IPS DF 6.9 (cell line): Measurements from ENCODE around the gene DCK.
A peak's percentile ranks its signal among the peaks of the same experiment; 100 is the strongest.

Experiments used
- DNase-seq: peaks from one replicate; pipeline ENCODE4 v3.0.0-alpha.2; 2013; ENCODE audit warnings: low read depth, low spot score
- H3K27ac ChIP-seq: one replicate; pipeline ENCODE4 v1.5.1; 2013; ENCODE audit warnings: low read length, control low read depth
- H3K27me3 ChIP-seq: 2 replicates; pipeline ENCODE4 v1.6.1; 2013; ENCODE audit warnings: mild to moderate bottlenecking, low read length; ENCODE audit not compliant: control insufficient read depth, insufficient read depth
- H3K36me3 ChIP-seq: 2 replicates; pipeline ENCODE4 v1.6.1; 2013; ENCODE audit warnings: low read length; ENCODE audit not compliant: control insufficient read depth, insufficient read depth
- H3K4me1 ChIP-seq: 2 replicates; pipeline ENCODE4 v1.6.1; 2013; ENCODE audit warnings: low read length; ENCODE audit not compliant: control insufficient read depth, insufficient read depth
- H3K4me3 ChIP-seq: 2 replicates; pipeline ENCODE4 v1.5.1; 2013; ENCODE audit warnings: mild to moderate bottlenecking, low read length
- H3K9me3 ChIP-seq: 2 replicates; pipeline ENCODE4 v1.6.1; 2013; ENCODE audit warnings: low read length, inconsistent platforms; ENCODE audit not compliant: control insufficient read depth, insufficient read depth
- WGBS: extraction: QIAGEN DNeasy Blood & Tissue Kit; methylation state at CpG from one replicate; pipeline ENCODE4 v1.1.7; 2013; ENCODE audit warnings: mixed read lengths, missing lambda C conversion rate; ENCODE audit not compliant: insufficient read length, insufficient coverage; 5-methylcytosine and 5-hydroxymethylcytosine counted together

DCK gene

GRCh38 chr4:70979445-70980008 lies 13.9 kb upstream of the DCK start:
- no peaks in the 10 kb centered on the region for H3K9me3 ChIP-seq
- H3K4me1 ChIP-seq, result no peaks in the 10 kb centered on the region
- H3K27ac ChIP-seq, result no peak overlapping the region
- no peak overlapping the region for H3K4me3 ChIP-seq
- no CpG with 5 or more reads among the region's 1 CpG for WGBS
- DNase-seq, result no peak
- no peaks in the 10 kb centered on the region for H3K27me3 ChIP-seq
- no peaks in the 10 kb centered on the region for H3K36me3 ChIP-seq

- Histone ChIP-seq H3K4me3 (no peak overlapping the region), H3K27me3 (no peaks in the 10 kb centered on the region), H3K4me1 (no peaks in the 10 kb centered on the region), H3K36me3 (no peaks in the 10 kb centered on the region), H3K9me3 (no peaks in the 10 kb centered on the region), H3K27ac (no peak overlapping the region)
- no peak for DNase-seq
Measured at GRCh38 chr4:70980196-70980595, 13.3 kb upstream of the DCK start.

DNA sequence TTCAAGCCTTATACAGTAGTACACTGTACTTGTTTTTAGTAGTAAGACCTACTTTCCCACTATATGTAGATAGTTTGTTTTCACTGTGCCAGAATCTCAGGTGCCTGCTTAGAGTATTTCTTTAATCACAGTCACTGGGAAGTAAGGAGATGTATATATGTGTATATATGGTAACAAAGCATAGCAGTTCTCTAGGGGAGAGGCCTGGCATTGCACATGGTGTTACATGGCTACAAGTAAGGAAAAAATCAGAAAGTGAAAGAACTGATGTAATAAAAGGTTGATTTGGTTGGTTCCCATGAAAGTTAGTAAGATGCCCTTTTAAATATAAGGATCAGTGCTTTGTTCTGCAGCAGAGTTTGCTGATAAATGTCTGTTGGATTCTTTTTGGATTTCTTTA lies 9.3 kb upstream of the DCK start:
- Histone ChIP-seq H3K27ac (no peak overlapping the region), H3K4me1 (no peaks in the 10 kb centered on the region), H3K27me3 (no peaks in the 10 kb centered on the region), H3K36me3 (no peaks in the 10 kb centered on the region), H3K4me3 (no peak overlapping the region), H3K9me3 (no peaks in the 10 kb centered on the region)
- DNase-seq, result no peak

GRCh38 chr4:70984589-70984988 lies 8.9 kb upstream of the DCK start:
- no peak for DNase-seq
- Histone ChIP-seq H3K27ac (no peak overlapping the region), H3K9me3 (no peaks in the 10 kb centered on the region), H3K27me3 (no peaks in the 10 kb centered on the region), H3K36me3 (no peaks in the 10 kb centered on the region), H3K4me1 (no peaks in the 10 kb centered on the region), H3K4me3 (no peak overlapping the region)
- WGBS, result 100% methylated on average over 1 of the region's 1 CpG

GRCh38 chr4:70991596-70991995 lies 1.9 kb upstream of the DCK start:
- Histone ChIP-seq H3K27ac (no peak overlapping the region), H3K4me1 (peaks cover 4% of the 10 kb centered on the region; the same call in 1 of the 2 replicates), H3K36me3 (no peaks in the 10 kb centered on the region), H3K4me3 (no peak overlapping the region), H3K9me3 (no peaks in the 10 kb centered on the region), H3K27me3 (no peaks in the 10 kb centered on the region)
- no peak for DNase-seq
- no CpG with 5 or more reads among the region's 2 CpGs for WGBS

- no peaks in the 10 kb centered on the region for H3K27me3 ChIP-seq
- WGBS, result no CpG with 5 or more reads among the region's 5 CpGs
- H3K4me1 ChIP-seq, result peaks cover 4% of the 10 kb centered on the region; the same call in 1 of the 2 replicates
- no peaks in the 10 kb centered on the region for H3K9me3 ChIP-seq
- H3K36me3 ChIP-seq, result no peaks in the 10 kb centered on the region
- H3K4me3 ChIP-seq, result no peak overlapping the region; the same call in 1 of the 2 replicates
- no peak for DNase-seq
- H3K27ac ChIP-seq, result no peak overlapping the region
Measured at GRCh38 chr4:70992391-70992881, 1.0 kb upstream of the DCK start.

GRCh38 chr4:70994069-70994366 lies 569 bp downstream of the DCK start:
- DNase-seq, result no peak
- Histone ChIP-seq H3K27ac (no peak overlapping the region), H3K27me3 (no peaks in the 10 kb centered on the region), H3K36me3 (no peaks in the 10 kb centered on the region; the same call in 1 of the 2 replicates), H3K4me1 (peaks cover 4% of the 10 kb centered on the region; the same call in 1 of the 2 replicates), H3K4me3 (peak overlapping the region; percentile 60), H3K9me3 (no peaks in the 10 kb centered on the region)
- WGBS, result no CpG with 5 or more reads among the region's 11 CpGs

DNA sequence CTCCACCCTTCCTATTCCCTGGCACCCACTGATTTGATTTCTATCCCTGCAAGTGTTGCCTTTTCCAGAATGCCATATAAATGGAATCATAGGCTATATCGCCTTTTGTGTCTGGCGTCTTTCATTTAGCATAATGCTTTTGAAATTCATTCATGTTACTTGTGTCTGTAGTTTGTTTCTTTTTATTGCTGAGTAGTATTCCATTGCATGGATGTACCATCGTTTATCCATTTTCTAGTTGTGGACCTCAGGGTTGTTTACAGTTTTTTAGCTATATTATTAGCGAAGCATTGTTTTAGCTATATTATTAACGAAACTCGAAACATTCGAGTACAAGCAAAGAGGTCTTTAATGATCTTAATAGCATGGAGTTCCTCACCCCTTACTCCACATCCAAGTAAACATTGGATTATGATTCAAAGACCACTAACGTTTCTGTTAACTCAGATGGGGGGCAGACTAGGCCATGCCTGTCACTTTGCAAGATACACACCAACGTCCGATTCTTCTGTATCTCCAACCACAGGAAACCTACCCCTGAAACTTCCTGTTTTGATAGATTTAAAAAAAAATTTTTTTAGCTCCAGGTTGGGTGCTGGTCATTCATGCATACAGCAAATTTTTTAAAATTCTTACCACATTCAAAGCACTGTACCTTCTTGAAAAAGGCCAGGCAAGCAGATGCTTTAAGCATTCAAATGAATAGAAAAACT lies 1.1 kb downstream of the DCK start:
- no peaks in the 10 kb centered on the region for H3K27me3 ChIP-seq
- peaks cover 4% of the 10 kb centered on the region; the same call in 1 of the 2 replicates for H3K4me1 ChIP-seq
- H3K9me3 ChIP-seq, result no peaks in the 10 kb centered on the region
- H3K36me3 ChIP-seq, result no peaks in the 10 kb centered on the region; the same call in 1 of the 2 replicates
- no peak for DNase-seq
- peak overlapping the region; percentile 60; the same call in 1 of the 2 replicates for H3K4me3 ChIP-seq
- WGBS, result no CpG with 5 or more reads among the region's 10 CpGs
- no peak overlapping the region for H3K27ac ChIP-seq

DNA sequence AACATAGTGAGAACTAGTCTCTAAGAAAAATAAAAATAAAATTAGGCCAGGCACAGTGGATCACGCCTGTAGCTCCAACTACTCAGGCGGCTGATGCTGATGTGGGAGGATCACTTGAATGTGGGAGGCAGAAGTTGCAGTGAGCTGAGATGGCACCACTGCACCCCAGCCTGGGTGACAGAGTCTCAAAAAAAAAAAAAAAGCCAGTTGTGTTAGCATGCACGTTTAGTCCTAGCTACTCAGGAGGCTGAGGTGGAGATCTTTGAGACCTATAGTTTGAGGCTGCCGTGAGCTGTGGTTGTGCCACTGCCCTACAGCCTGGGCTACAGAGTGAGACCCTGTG lies 2.5 kb downstream of the DCK start:
- Histone ChIP-seq H3K9me3 (no peaks in the 10 kb centered on the region), H3K4me3 (no peak overlapping the region), H3K27ac (no peak overlapping the region), H3K27me3 (no peaks in the 10 kb centered on the region), H3K36me3 (no peaks in the 10 kb centered on the region; the same call in 1 of the 2 replicates), H3K4me1 (peaks cover 4% of the 10 kb centered on the region; the same call in 1 of the 2 replicates)
- WGBS, result no CpG with 5 or more reads among the region's 4 CpGs
- DNase-seq, result no peak

GRCh38 chr4:70997036-70997435 lies 3.6 kb downstream of the DCK start:
- H3K4me1 ChIP-seq, result peaks cover 4% of the 10 kb centered on the region; the same call in 1 of the 2 replicates
- no peaks in the 10 kb centered on the region for H3K9me3 ChIP-seq
- no peak overlapping the region for H3K4me3 ChIP-seq
- no CpG with 5 or more reads among the region's 1 CpG for WGBS
- H3K36me3 ChIP-seq, result no peaks in the 10 kb centered on the region; the same call in 1 of the 2 replicates
- H3K27me3 ChIP-seq, result no peaks in the 10 kb centered on the region
- no peak for DNase-seq
- H3K27ac ChIP-seq, result no peak overlapping the region

DNA sequence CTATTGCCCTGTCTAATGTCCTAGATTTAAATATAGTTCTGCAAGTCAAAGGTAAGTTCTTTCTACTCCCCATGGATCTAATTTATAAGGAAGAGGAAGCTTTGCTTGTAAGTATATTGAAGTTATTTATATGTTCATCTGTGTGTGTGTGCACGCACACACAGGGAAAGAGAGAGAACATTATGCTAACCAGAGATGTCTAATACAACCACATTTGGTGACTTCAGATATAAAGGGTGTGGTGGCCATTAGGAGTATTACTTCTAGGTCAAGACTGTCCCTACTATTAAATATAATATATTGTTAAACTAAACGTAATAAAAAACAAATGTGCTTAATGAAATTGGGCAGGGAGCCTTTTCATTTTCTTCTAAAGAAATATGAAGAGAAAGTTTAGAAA lies 4.1 kb downstream of the DCK start:
- no peak overlapping the region for H3K4me3 ChIP-seq
- peaks cover 2% of the 10 kb centered on the region; the same call in 1 of the 2 replicates for H3K4me1 ChIP-seq
- WGBS, result no CpG with 5 or more reads among the region's 2 CpGs
- no peak overlapping the region for H3K27ac ChIP-seq
- no peaks in the 10 kb centered on the region for H3K27me3 ChIP-seq
- DNase-seq, result no peak
- H3K36me3 ChIP-seq, result no peaks in the 10 kb centered on the region; the same call in 1 of the 2 replicates
- no peaks in the 10 kb centered on the region for H3K9me3 ChIP-seq
